Coronary artery (tissue), 2 donors: ENCODE data around the gene ZDHHC11.
"Not testable (repeated sequence)": the region's sequence is repeated elsewhere in the genome, so short reads cannot be mapped to it uniquely, and the experiment has no call there.

ENCODE experiments used
- DNase-seq: peaks from one replicate; pipeline ENCODE4 v3.0.0-alpha.2; 2017; ENCODE audit warnings: low spot score
- H3K27ac ChIP-seq, 2 donors: fragments of 200-600 bp; sonication (generic); one replicate each; pipeline ENCODE4 v1.5.1; 2016 to 2019
- H3K4me3 ChIP-seq: fragments of 200-600 bp; sonication (generic); 2 replicates; pipeline ENCODE4 v1.5.1; 2016; ENCODE audit warnings: mild to moderate bottlenecking, moderate library complexity
- CTCF ChIP-seq: fragments of 200-600 bp; sonication (generic); IDR thresholded peaks from one replicate; pipeline ENCODE4 v1.5.1; 2019; ENCODE audit warnings: antibody characterized with exemption

The ZDHHC11 gene

GRCh38 chr5:757346-757930 lies 93.3 kb downstream of the ZDHHC11 start:
- H3K27ac ChIP-seq: peak overlapping the region in 1 of 2 donors; percentile 69
- TF ChIP-seq CTCF: no peak
- no peak overlapping the region for H3K4me3 ChIP-seq
- DNase-seq: peak; percentile 69

GRCh38 chr5:756865-757345 lies 93.9 kb downstream of the ZDHHC11 start:
- no peak overlapping the region for H3K4me3 ChIP-seq
- H3K27ac ChIP-seq: peak overlapping the region; percentile 21 to 31
- DNase-seq: peak; percentile 78
- TF ChIP-seq CTCF: no peak

- Histone ChIP-seq H3K27ac (peak overlapping the region in 1 of 2 donors; percentile 31), H3K4me3 (no peak overlapping the region)
- TF ChIP-seq CTCF: no peak
- peak; percentile 68 for DNase-seq
Measured at GRCh38 chr5:756171-756570, 94.6 kb downstream of the ZDHHC11 start.

- H3K4me3 ChIP-seq, H3K27ac ChIP-seq: not testable (repeated sequence)
- peak; percentile 12 for DNase-seq
Measured at GRCh38 chr5:754143-754632, 96.6 kb downstream of the ZDHHC11 start.

- H3K27ac ChIP-seq, H3K4me3 ChIP-seq: not testable (repeated sequence)
- peak; percentile 22 for DNase-seq
Measured at GRCh38 chr5:753567-754142, 97.1 kb downstream of the ZDHHC11 start.

- not testable (repeated sequence) for H3K27ac ChIP-seq, H3K4me3 ChIP-seq
- DNase-seq: peak; percentile 22
Measured at GRCh38 chr5:752532-753115, 98.2 kb downstream of the ZDHHC11 start.

- DNase-seq, H3K27ac ChIP-seq, H3K4me3 ChIP-seq: not testable (repeated sequence)
Measured at GRCh38 chr5:751992-752391, 98.8 kb downstream of the ZDHHC11 start.

- Histone ChIP-seq H3K4me3 (no peak overlapping the region), H3K27ac (no peak overlapping the region)
- no peak for TF ChIP-seq CTCF
- peak; percentile 16 for DNase-seq
Measured at GRCh38 chr5:751496-751895, 99.3 kb downstream of the ZDHHC11 start.

GRCh38 chr5:750226-750625 lies 100.6 kb downstream of the ZDHHC11 start:
- not testable (repeated sequence) for DNase-seq, H3K27ac ChIP-seq, H3K4me3 ChIP-seq
